ENCODE data around the gene DDX25. TPM values are rescaled to one million over a fixed set of nuclear protein-coding genes. Genes with fewer than 3 reads are reported as not detected.

DDX25 gene
- total and polyA plus RNA-seq, 9 of the 15 experiments (the other 6 are each of a cell fraction or from before 2014, with no cell fraction given), result not detected

DNA sequence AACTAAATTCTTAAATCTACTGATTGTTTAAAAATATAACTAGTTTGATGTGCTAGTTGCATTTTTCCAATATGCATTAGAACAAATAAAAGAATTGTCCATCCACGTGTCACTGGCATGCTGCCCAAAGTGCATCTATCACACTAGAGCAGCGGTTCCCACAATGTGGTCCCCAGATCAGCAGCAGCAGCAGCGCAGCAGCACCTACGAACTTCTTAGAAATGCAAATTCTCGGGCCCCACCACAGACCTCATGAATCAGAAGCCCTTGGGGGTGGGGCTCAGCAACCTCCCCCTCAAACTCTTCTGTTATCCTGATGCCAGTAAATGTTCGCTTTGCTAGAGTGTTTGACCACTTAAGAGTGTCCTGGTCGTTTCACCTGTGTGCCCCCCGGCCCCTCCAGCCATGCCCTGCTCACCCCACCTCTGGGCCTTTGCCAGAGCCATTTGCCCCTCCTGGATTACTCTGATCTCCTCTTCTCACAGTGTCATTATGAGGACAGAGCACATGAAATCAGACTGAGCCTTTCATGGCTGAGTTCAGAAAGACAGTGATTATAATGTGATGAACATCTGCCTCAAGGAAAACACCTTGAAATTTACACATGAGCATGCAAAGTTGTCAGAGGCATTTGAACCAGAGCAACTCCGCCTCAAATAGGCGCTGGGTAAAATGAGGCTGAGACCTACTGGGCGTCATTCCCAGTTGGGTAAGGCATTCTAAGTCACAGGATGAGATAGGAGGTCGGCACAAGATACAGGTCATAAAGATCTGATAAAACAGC, 28.9 kb downstream of the DDX25 start (continued):
- TF ChIP-seq ZNF224 (CRISPR knock-in tag; IDR thresholded peaks at IDR 0.05) (no peak), NFRKB (IDR thresholded peaks at IDR 0.05; ENCODE audit: low read depth) (0 out of 2 replicates have a peak, but pooled peaks have one; percentile 41), YY1 (IDR thresholded peaks at IDR 0.05; ENCODE audit: borderline replicate concordance in 1 of 3, control insufficient read depth in 1 of 3, extremely low read depth in 1 of 3, insufficient read depth in 3 of 3, insufficient read length in 1 of 3, insufficient replicate concordance in 2 of 3, low read depth in 1 of 3, low read length in 2 of 3) (no peak), MED1 (CRISPR knock-in tag; IDR thresholded peaks at IDR 0.05; ENCODE audit: borderline replicate concordance) (no peak), ZNF175 (CRISPR knock-in tag; IDR thresholded peaks at IDR 0.05; ENCODE audit: low read depth) (peak; percentile 68; the same call in 1 of the 2 replicates)
- TF ChIP-seq, protein P1, sequence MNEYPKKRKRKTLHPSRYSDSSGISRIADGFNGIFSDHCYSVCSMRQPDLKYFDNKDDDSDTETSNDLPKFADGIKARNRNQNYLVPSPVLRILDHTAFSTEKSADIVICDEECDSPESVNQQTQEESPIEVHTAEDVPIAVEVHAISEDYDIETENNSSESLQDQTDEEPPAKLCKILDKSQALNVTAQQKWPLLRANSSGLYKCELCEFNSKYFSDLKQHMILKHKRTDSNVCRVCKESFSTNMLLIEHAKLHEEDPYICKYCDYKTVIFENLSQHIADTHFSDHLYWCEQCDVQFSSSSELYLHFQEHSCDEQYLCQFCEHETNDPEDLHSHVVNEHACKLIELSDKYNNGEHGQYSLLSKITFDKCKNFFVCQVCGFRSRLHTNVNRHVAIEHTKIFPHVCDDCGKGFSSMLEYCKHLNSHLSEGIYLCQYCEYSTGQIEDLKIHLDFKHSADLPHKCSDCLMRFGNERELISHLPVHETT (CRISPR knock-in tag; conservative IDR thresholded peaks at IDR 0.05 in 1 of 2, IDR thresholded peaks at IDR 0.05 in 1 of 2), result peak in 1 of 2 experiments; percentile 51; a peak in 1 of 4 replicates

DNA sequence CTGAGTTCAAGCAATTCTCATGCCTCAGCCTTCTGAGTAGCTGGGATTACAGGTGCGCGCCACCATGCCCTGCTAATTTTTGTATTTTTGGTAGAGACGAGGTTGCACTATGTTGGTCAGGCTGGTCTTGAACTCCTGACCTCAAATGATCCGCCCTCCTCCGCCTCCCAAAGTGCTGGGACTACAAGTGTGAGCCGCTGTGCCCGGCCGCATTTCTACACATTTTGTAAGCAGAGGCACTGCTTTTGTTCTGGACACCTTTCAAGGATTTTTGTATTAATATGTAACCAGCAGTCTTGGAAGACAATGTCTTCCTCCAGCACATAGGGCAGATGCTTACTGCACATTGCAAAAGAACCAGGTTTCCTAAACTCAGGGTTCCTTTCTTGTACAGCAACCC, 30.2 kb downstream of the DDX25 start:
- ATAC-seq (no peak), DNase-seq (ENCODE audit: extremely low read depth in 1 of 4, low spot score in 3 of 4) (no peak), FAIRE-seq (no peak)
- H3K9me1 ChIP-seq (ENCODE audit: control insufficient read depth, insufficient read depth, low read length), result no peaks in the 10 kb centered on the region
- H3K4me1 ChIP-seq (replicated peaks in 1 of 2; ENCODE audit: control insufficient read depth in 2 of 2, insufficient read depth in 2 of 2, low read length in 2 of 2), result peaks cover 4 to 9% of the 10 kb centered on the region in 2 experiments; a peak in 4 of 5 replicates
- 74% methylated on average over 8 of the region's 8 CpGs for WGBS (ENCODE audit: insufficient coverage, low coverage, missing lambda C conversion rate)
- no peaks in the 10 kb centered on the region for H3K9me3 ChIP-seq (replicated peaks; ENCODE audit: control insufficient read depth, insufficient read depth, low read depth, low read length)
- in situ Hi-C loops (cut with MboI) (no loop called here), intact Hi-C loops (cut with micrococcal nuclease) (no loop called here)
- H3K36me3 ChIP-seq (ENCODE audit: control insufficient read depth, insufficient read depth, low read length), result no peaks in the 10 kb centered on the region
- H3K79me2 ChIP-seq (ENCODE audit: control insufficient read depth, insufficient read depth, low read length), result no peaks in the 10 kb centered on the region
- H3K4me3 ChIP-seq, result no peak overlapping the region
- H3K27ac ChIP-seq (ENCODE audit: extremely low read depth, low read depth, low read length), result no peak overlapping the region
- no peak overlapping the region for H3K9ac ChIP-seq (ENCODE audit: insufficient read depth in 1 of 2, low read depth in 2 of 2, low read length in 2 of 2)
- H2AFZ ChIP-seq (ENCODE audit: low read depth, low read length), result no peak overlapping the region
- H3K4me2 ChIP-seq (ENCODE audit: insufficient read depth, low read length), result no peak overlapping the region
- H3K27me3 ChIP-seq (ENCODE audit: control insufficient read depth in 2 of 2, insufficient read depth in 2 of 2, low read length in 2 of 2), result peaks cover under 1 to 6% of the 10 kb centered on the region in 2 experiments; a peak in 2 of 5 replicates
- ChIA-PET CTCF (ENCODE audit: low intra/inter-chr PET ratio) (no interaction called here), POLR2A (no interaction called here)
- no peaks in the 10 kb centered on the region for H4K20me1 ChIP-seq (replicated peaks; ENCODE audit: control insufficient read depth, insufficient read depth, low read length)
- BruUV-seq (replicated peaks), result no TSS peak
- no peak for TF ChIP-seq L3MBTL2 (IDR thresholded peaks at IDR 0.05)
- TF ChIP-seq, protein P2, sequence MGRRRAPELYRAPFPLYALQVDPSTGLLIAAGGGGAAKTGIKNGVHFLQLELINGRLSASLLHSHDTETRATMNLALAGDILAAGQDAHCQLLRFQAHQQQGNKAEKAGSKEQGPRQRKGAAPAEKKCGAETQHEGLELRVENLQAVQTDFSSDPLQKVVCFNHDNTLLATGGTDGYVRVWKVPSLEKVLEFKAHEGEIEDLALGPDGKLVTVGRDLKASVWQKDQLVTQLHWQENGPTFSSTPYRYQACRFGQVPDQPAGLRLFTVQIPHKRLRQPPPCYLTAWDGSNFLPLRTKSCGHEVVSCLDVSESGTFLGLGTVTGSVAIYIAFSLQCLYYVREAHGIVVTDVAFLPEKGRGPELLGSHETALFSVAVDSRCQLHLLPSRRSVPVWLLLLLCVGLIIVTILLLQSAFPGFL (CRISPR knock-in tag; IDR thresholded peaks at IDR 0.05), result no peak
- TF ChIP-seq, protein P3, sequence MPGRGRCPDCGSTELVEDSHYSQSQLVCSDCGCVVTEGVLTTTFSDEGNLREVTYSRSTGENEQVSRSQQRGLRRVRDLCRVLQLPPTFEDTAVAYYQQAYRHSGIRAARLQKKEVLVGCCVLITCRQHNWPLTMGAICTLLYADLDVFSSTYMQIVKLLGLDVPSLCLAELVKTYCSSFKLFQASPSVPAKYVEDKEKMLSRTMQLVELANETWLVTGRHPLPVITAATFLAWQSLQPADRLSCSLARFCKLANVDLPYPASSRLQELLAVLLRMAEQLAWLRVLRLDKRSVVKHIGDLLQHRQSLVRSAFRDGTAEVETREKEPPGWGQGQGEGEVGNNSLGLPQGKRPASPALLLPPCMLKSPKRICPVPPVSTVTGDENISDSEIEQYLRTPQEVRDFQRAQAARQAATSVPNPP (IDR thresholded peaks at IDR 0.05; ENCODE audit: borderline replicate concordance, insufficient read depth, insufficient read length), result no peak
- no peak for TF ChIP-seq STAT5B (CRISPR knock-in tag; IDR thresholded peaks at IDR 0.05)

Data from K562 (cell line).